Osteocyte (in vitro differentiated cells): Measurements from ENCODE around the gene RHBG. TPM values are rescaled to one million over a fixed set of nuclear protein-coding genes. Genes with fewer than 3 reads are reported as not detected.
A peak's percentile ranks its signal among the peaks of the same experiment; 100 is the strongest.

Source experiments
- DNase-seq: peaks from one replicate; pipeline ENCODE4 v3.0.0; 2021; ENCODE audit warnings: mixed read lengths; ENCODE audit not compliant: unreplicated experiment; ENCODE audit errors: extremely low spot score
- H3K27ac Mint-ChIP-seq: one replicate; pipeline ENCODE4 v1.8.0; 2021; ENCODE audit warnings: mild to moderate bottlenecking, mixed read lengths; ENCODE audit not compliant: unreplicated experiment
- H3K27me3 Mint-ChIP-seq: one replicate; pipeline ENCODE4 v1.8.0; 2021; ENCODE audit warnings: mixed read lengths; ENCODE audit not compliant: unreplicated experiment
- H3K36me3 Mint-ChIP-seq: one replicate; pipeline ENCODE4 v1.8.0; 2021; ENCODE audit warnings: mixed read lengths; ENCODE audit not compliant: unreplicated experiment
- H3K4me1 Mint-ChIP-seq: one replicate; pipeline ENCODE4 v1.8.0; 2021; ENCODE audit warnings: mixed read lengths; ENCODE audit not compliant: unreplicated experiment
- H3K4me3 Mint-ChIP-seq: one replicate; pipeline ENCODE4 v1.8.0; 2021; ENCODE audit warnings: mild to moderate bottlenecking, moderate library complexity, mixed read lengths; ENCODE audit not compliant: unreplicated experiment
- H3K9me3 Mint-ChIP-seq: one replicate; pipeline ENCODE4 v1.8.0; 2021; ENCODE audit warnings: mixed read lengths; ENCODE audit not compliant: unreplicated experiment
- CTCF ChIP-seq: fragments of 200-600 bp; sonication (generic); IDR thresholded peaks from 2 replicates; pipeline ENCODE4 v1.5.0; 2021; ENCODE audit warnings: antibody characterized with exemption, mild to moderate bottlenecking, moderate library complexity
- total RNA-seq: library from RNA; stranded (reverse); gene quantifications from 2 replicates; pipeline ENCODE4 v1.2.1, GENCODE V29; 2021

The RHBG gene
- total RNA-seq, 1 donor from 2014 or later: not detected

- Mint-ChIP-seq H3K4me1 (peaks cover 2% of the 10 kb centered on the region), H3K4me3 (no peak overlapping the region), H3K27ac (no peak overlapping the region), H3K36me3 (no peaks in the 10 kb centered on the region), H3K9me3 (no peaks in the 10 kb centered on the region), H3K27me3 (peaks cover 72% of the 10 kb centered on the region)
- peak; percentile 67 for TF ChIP-seq CTCF
- DNase-seq: no peak
These were observed 12.0 kb upstream of the RHBG start for GRCh38 chr1:156356875-156357534.

- no peak overlapping the region for H3K4me3 Mint-ChIP-seq
- H3K4me1 Mint-ChIP-seq: peaks cover 2% of the 10 kb centered on the region
- no peak for TF ChIP-seq CTCF
- H3K36me3 Mint-ChIP-seq: no peaks in the 10 kb centered on the region
- H3K27ac Mint-ChIP-seq: no peak overlapping the region
- no peak for DNase-seq
- peaks cover 65% of the 10 kb centered on the region for H3K27me3 Mint-ChIP-seq
- H3K9me3 Mint-ChIP-seq: no peaks in the 10 kb centered on the region
These were observed 11.0 kb upstream of the RHBG start for GRCh38 chr1:156357977-156358376.

- no peaks in the 10 kb centered on the region for H3K9me3 Mint-ChIP-seq
These were observed 10.4 kb upstream of the RHBG start for GRCh38 chr1:156358641-156359040.

GRCh38 chr1:156359249-156359648 is 9.8 kb upstream of the RHBG start:
- no peak for DNase-seq
- Mint-ChIP-seq H3K4me3 (no peak overlapping the region), H3K4me1 (peaks cover 2% of the 10 kb centered on the region), H3K36me3 (no peaks in the 10 kb centered on the region), H3K9me3 (no peaks in the 10 kb centered on the region), H3K27me3 (peaks cover 66% of the 10 kb centered on the region), H3K27ac (no peak overlapping the region)
- no peak for TF ChIP-seq CTCF

More at GRCh38 chr1:156358641-156359040, 10.4 kb upstream of the RHBG start:
- no peak for DNase-seq
- Mint-ChIP-seq H3K4me1 (peaks cover 2% of the 10 kb centered on the region), H3K4me3 (no peak overlapping the region), H3K27ac (no peak overlapping the region), H3K27me3 (peaks cover 64% of the 10 kb centered on the region), H3K36me3 (no peaks in the 10 kb centered on the region)
- no peak for TF ChIP-seq CTCF

GRCh38 chr1:156359973-156360372 is 9.0 kb upstream of the RHBG start:
- Mint-ChIP-seq H3K9me3 (no peaks in the 10 kb centered on the region), H3K27me3 (peaks cover 66% of the 10 kb centered on the region), H3K27ac (no peak overlapping the region), H3K4me3 (no peak overlapping the region), H3K4me1 (peaks cover 2% of the 10 kb centered on the region), H3K36me3 (no peaks in the 10 kb centered on the region)
- no peak for DNase-seq
- peak; percentile 26 for TF ChIP-seq CTCF
